HepG2 (cell line): ENCODE results near the gene UBE3A.

Source experiments
- CEBPB ChIP-seq: IDR thresholded peaks from 2 replicates; pipeline ENCODE4 v1.6.1; 2011; ENCODE audit warnings: low read depth, low read length, improper control_type of control experiment, borderline replicate concordance
- CHD2 ChIP-seq: IDR thresholded peaks from 2 replicates; pipeline ENCODE4 v1.6.1; 2011; ENCODE audit warnings: low read depth, low read length, improper control_type of control experiment
- EZH2 ChIP-seq: conservative IDR thresholded peaks from 2 replicates; pipeline ENCODE4 v1.6.1; 2012; ENCODE audit warnings: mild to moderate bottlenecking, low read depth, low read length, moderate library complexity
- RFX5 ChIP-seq: IDR thresholded peaks from 2 replicates; pipeline ENCODE4 v1.6.1; 2011; ENCODE audit warnings: low read depth, low read length, improper control_type of control experiment
- SAP130 ChIP-seq: IDR thresholded peaks from 2 replicates; pipeline ENCODE4 v1.6.1; 2016; ENCODE audit warnings: low read depth
- SRF ChIP-seq: IDR thresholded peaks from 2 replicates; pipeline ENCODE4 v1.6.1; 2011; ENCODE audit warnings: mild to moderate bottlenecking, low read depth, low read length, moderate library complexity
- SUZ12 ChIP-seq: fragments of 150-350 bp; IDR thresholded peaks from 2 replicates; pipeline ENCODE4 v1.6.1; 2014; ENCODE audit warnings: low read depth, low read length
- ZNF563 ChIP-seq: sonication (generic); formaldehyde crosslinking; IDR thresholded peaks from 2 replicates; pipeline ENCODE4 v1.8.0; 2022; ENCODE audit warnings: mild to moderate bottlenecking, moderate library complexity, missing genetic modification reagents
- TF ChIP-seq, protein P1 (sequence below): sonication (generic); formaldehyde crosslinking; IDR thresholded peaks from 2 replicates; pipeline ENCODE4 v1.5.0; 2020; ENCODE audit warnings: mild to moderate bottlenecking, missing genetic modification reagents, moderate library complexity
- TF ChIP-seq, protein P2 (sequence below): sonication (generic); formaldehyde crosslinking; IDR thresholded peaks from 2 replicates; pipeline ENCODE4 v1.4.0; 2020; ENCODE audit warnings: mild to moderate bottlenecking, missing genetic modification reagents

DNA sequence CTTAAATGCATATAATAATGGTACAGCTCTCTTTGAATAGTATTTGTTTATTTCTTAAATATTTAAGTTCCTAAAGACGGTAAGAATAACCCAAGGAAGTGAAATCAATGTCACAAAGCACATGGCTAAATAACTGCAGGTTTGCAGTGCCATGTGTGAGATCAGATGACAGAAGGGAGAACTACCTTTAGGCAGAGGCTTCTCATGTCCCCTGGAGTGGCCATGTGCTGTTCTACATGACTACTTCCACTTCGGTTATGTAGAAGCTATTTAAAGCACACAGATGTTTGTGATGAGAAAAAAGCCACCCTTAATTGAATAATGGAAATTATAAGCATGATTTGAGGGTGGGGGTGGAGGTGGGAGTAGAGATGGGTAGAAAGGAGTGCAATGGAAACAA, 109.1 kb downstream of the UBE3A start:
- no peak for TF ChIP-seq CHD2
- TF ChIP-seq, protein P1, sequence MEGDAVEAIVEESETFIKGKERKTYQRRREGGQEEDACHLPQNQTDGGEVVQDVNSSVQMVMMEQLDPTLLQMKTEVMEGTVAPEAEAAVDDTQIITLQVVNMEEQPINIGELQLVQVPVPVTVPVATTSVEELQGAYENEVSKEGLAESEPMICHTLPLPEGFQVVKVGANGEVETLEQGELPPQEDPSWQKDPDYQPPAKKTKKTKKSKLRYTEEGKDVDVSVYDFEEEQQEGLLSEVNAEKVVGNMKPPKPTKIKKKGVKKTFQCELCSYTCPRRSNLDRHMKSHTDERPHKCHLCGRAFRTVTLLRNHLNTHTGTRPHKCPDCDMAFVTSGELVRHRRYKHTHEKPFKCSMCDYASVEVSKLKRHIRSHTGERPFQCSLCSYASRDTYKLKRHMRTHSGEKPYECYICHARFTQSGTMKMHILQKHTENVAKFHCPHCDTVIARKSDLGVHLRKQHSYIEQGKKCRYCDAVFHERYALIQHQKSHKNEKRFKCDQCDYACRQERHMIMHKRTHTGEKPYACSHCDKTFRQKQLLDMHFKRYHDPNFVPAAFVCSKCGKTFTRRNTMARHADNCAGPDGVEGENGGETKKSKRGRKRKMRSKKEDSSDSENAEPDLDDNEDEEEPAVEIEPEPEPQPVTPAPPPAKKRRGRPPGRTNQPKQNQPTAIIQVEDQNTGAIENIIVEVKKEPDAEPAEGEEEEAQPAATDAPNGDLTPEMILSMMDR (CRISPR knock-in tag): no peak
- TF ChIP-seq SRF: no peak
- TF ChIP-seq SAP130 (CRISPR knock-in tag): no peak
- TF ChIP-seq CEBPB: no peak
- TF ChIP-seq EZH2: no peak
- no peak for TF ChIP-seq RFX5
- TF ChIP-seq ZNF563: no peak
- TF ChIP-seq, protein P2, sequence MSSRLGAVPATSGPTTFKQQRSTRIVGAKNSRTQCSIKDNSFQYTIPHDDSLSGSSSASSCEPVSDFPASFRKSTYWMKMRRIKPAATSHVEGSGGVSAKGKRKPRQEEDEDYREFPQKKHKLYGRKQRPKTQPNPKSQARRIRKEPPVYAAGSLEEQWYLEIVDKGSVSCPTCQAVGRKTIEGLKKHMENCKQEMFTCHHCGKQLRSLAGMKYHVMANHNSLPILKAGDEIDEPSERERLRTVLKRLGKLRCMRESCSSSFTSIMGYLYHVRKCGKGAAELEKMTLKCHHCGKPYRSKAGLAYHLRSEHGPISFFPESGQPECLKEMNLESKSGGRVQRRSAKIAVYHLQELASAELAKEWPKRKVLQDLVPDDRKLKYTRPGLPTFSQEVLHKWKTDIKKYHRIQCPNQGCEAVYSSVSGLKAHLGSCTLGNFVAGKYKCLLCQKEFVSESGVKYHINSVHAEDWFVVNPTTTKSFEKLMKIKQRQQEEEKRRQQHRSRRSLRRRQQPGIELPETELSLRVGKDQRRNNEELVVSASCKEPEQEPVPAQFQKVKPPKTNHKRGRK: no peak
- no peak for TF ChIP-seq SUZ12
